Activated naive CD4-positive, alpha-beta T cell treated with anti-CD3 and anti-CD28 coated beads for 36 hours (primary cell): ENCODE measurements around the gene MITF. TPM values are rescaled to one million over a fixed set of nuclear protein-coding genes. Genes with fewer than 3 reads are reported as not detected.

Experiments used
- CTCF ChIA-PET: fragments of 350-600 bp; sonication (Branson Sonifier 250); formaldehyde crosslinking; loops from one replicate; lab custom pipeline; 2021; ENCODE audit warnings: antibody characterized with exemption; lab: Charles Lee
- DNase-seq: peaks from one replicate; pipeline ENCODE4 v3.0.0-alpha.2; 2020
- H3K27ac Mint-ChIP-seq: one replicate; pipeline ENCODE4 v1.8.0; 2021; ENCODE audit warnings: mild to moderate bottlenecking, mixed read lengths
- H3K27me3 Mint-ChIP-seq: one replicate; pipeline ENCODE4 v1.8.0; 2021; ENCODE audit warnings: low read depth, mixed read lengths
- H3K36me3 Mint-ChIP-seq: one replicate; pipeline ENCODE4 v1.8.0; 2021; ENCODE audit warnings: low read depth, mixed read lengths
- H3K4me1 Mint-ChIP-seq: one replicate; pipeline ENCODE4 v1.8.0; 2021; ENCODE audit warnings: low read depth, mixed read lengths
- H3K4me3 Mint-ChIP-seq: one replicate; pipeline ENCODE4 v1.8.0; 2021; ENCODE audit warnings: mild to moderate bottlenecking, moderate library complexity, mixed read lengths
- H3K9me3 Mint-ChIP-seq: one replicate; pipeline ENCODE4 v1.8.0; 2021; ENCODE audit warnings: mixed read lengths
- intact Hi-C: fragments of 100-400 bp; cut with micrococcal nuclease; formaldehyde crosslinking; loops from one replicate; pipeline ENCODE4 v1.15.1; 2023
- total RNA-seq, 2 experiments: library from RNA; stranded (reverse); gene quantifications; one replicate each; pipeline ENCODE4 v1.2.3, GENCODE V29; 2021

MITF gene
- total RNA-seq, 2 experiments from 2014 or later, result not detected

GRCh38 chr3:69811452-69812401 lies 72.5 kb downstream of the MITF start:
- CTCF ChIA-PET, result no interaction called here
- Mint-ChIP-seq H3K4me1 (no peaks in the 10 kb centered on the region), H3K27ac (no peak overlapping the region), H3K36me3 (no peaks in the 10 kb centered on the region), H3K27me3 (peaks cover 2% of the 10 kb centered on the region), H3K9me3 (no peaks in the 10 kb centered on the region), H3K4me3 (no peak overlapping the region)
- intact Hi-C loops, result no loop called here
- no peak for DNase-seq

- CTCF ChIA-PET, result no interaction called here
- DNase-seq, result no peak
- H3K9me3 Mint-ChIP-seq, result no peaks in the 10 kb centered on the region
- intact Hi-C loops, result no loop called here
- H3K27me3 Mint-ChIP-seq, result peaks cover 2% of the 10 kb centered on the region
- no peak overlapping the region for H3K4me3 Mint-ChIP-seq
- no peak overlapping the region for H3K27ac Mint-ChIP-seq
- no peaks in the 10 kb centered on the region for H3K36me3 Mint-ChIP-seq
- H3K4me1 Mint-ChIP-seq, result no peaks in the 10 kb centered on the region
These were observed 76.7 kb downstream of the MITF start for GRCh38 chr3:69815970-69816369.

- Mint-ChIP-seq H3K4me1 (no peaks in the 10 kb centered on the region), H3K27ac (no peak overlapping the region), H3K27me3 (peaks cover 2% of the 10 kb centered on the region), H3K4me3 (no peak overlapping the region), H3K36me3 (no peaks in the 10 kb centered on the region), H3K9me3 (no peaks in the 10 kb centered on the region)
- CTCF ChIA-PET, result no interaction called here
- intact Hi-C loops, result no loop called here
- no peak for DNase-seq
These were observed 78.7 kb downstream of the MITF start for GRCh38 chr3:69817988-69818387.

GRCh38 chr3:69819282-69819681 lies 80.0 kb downstream of the MITF start:
- Mint-ChIP-seq H3K4me3 (no peak overlapping the region), H3K27ac (no peak overlapping the region), H3K36me3 (no peaks in the 10 kb centered on the region), H3K9me3 (no peaks in the 10 kb centered on the region), H3K27me3 (peaks cover 2% of the 10 kb centered on the region), H3K4me1 (no peaks in the 10 kb centered on the region)
- CTCF ChIA-PET, result no interaction called here
- DNase-seq, result no peak
- intact Hi-C loops, result no loop called here

- no peak overlapping the region for H3K27ac Mint-ChIP-seq
- H3K27me3 Mint-ChIP-seq, result peaks cover 2% of the 10 kb centered on the region
- DNase-seq, result no peak
- no peaks in the 10 kb centered on the region for H3K36me3 Mint-ChIP-seq
- intact Hi-C loops, result no loop called here
- CTCF ChIA-PET, result no interaction called here
- no peak overlapping the region for H3K4me3 Mint-ChIP-seq
- H3K4me1 Mint-ChIP-seq, result no peaks in the 10 kb centered on the region
- no peaks in the 10 kb centered on the region for H3K9me3 Mint-ChIP-seq
These were observed 81.9 kb downstream of the MITF start for GRCh38 chr3:69821133-69821532.

- DNase-seq, result no peak
- Mint-ChIP-seq H3K36me3 (no peaks in the 10 kb centered on the region), H3K4me3 (no peak overlapping the region), H3K27ac (no peak overlapping the region), H3K4me1 (no peaks in the 10 kb centered on the region), H3K27me3 (no peaks in the 10 kb centered on the region), H3K9me3 (no peaks in the 10 kb centered on the region)
- CTCF ChIA-PET, result no interaction called here
- intact Hi-C loops, result no loop called here
These were observed 84.5 kb downstream of the MITF start for GRCh38 chr3:69823743-69824142.

GRCh38 chr3:69825446-69825845 lies 86.2 kb downstream of the MITF start:
- H3K9me3 Mint-ChIP-seq, result no peaks in the 10 kb centered on the region
- no peaks in the 10 kb centered on the region for H3K4me1 Mint-ChIP-seq
- no peaks in the 10 kb centered on the region for H3K36me3 Mint-ChIP-seq
- no peak overlapping the region for H3K27ac Mint-ChIP-seq
- no peaks in the 10 kb centered on the region for H3K27me3 Mint-ChIP-seq
- H3K4me3 Mint-ChIP-seq, result no peak overlapping the region
- DNase-seq, result no peak
- CTCF ChIA-PET, result no interaction called here
- intact Hi-C loops, result no loop called here

GRCh38 chr3:69827127-69827526 lies 87.9 kb downstream of the MITF start:
- Mint-ChIP-seq H3K9me3 (peaks cover 3% of the 10 kb centered on the region), H3K27ac (no peak overlapping the region), H3K4me3 (no peak overlapping the region), H3K36me3 (no peaks in the 10 kb centered on the region), H3K4me1 (no peaks in the 10 kb centered on the region), H3K27me3 (no peaks in the 10 kb centered on the region)
- DNase-seq, result no peak
- intact Hi-C loops, result no loop called here
- CTCF ChIA-PET, result no interaction called here

- no peaks in the 10 kb centered on the region for H3K4me1 Mint-ChIP-seq
- CTCF ChIA-PET, result interaction anchor here (0.6 kb wide), 1 partner anchor 9 kb away, joined by 3 read pairs; no protein-coding TSS in a partner anchor
- DNase-seq, result no peak
- H3K27me3 Mint-ChIP-seq, result no peaks in the 10 kb centered on the region
- H3K27ac Mint-ChIP-seq, result no peak overlapping the region
- no peaks in the 10 kb centered on the region for H3K36me3 Mint-ChIP-seq
- intact Hi-C loops, result no loop called here
- H3K9me3 Mint-ChIP-seq, result peaks cover 8% of the 10 kb centered on the region
- no peak overlapping the region for H3K4me3 Mint-ChIP-seq
These were observed 89.6 kb downstream of the MITF start for GRCh38 chr3:69828817-69829216.

- CTCF ChIA-PET, result no interaction called here
- H3K27ac Mint-ChIP-seq, result no peak overlapping the region
- no peak for DNase-seq
- no peaks in the 10 kb centered on the region for H3K27me3 Mint-ChIP-seq
- no peaks in the 10 kb centered on the region for H3K4me1 Mint-ChIP-seq
- no peaks in the 10 kb centered on the region for H3K36me3 Mint-ChIP-seq
- intact Hi-C loops, result no loop called here
- peaks cover 10% of the 10 kb centered on the region for H3K9me3 Mint-ChIP-seq
- H3K4me3 Mint-ChIP-seq, result no peak overlapping the region
These were observed 90.9 kb downstream of the MITF start for GRCh38 chr3:69830147-69830546.

GRCh38 chr3:69831737-69832136 lies 92.5 kb downstream of the MITF start:
- CTCF ChIA-PET, result no interaction called here
- peaks cover 16% of the 10 kb centered on the region for H3K9me3 Mint-ChIP-seq
- H3K36me3 Mint-ChIP-seq, result no peaks in the 10 kb centered on the region
- intact Hi-C loops, result no loop called here
- H3K4me3 Mint-ChIP-seq, result no peak overlapping the region
- H3K27ac Mint-ChIP-seq, result no peak overlapping the region
- H3K4me1 Mint-ChIP-seq, result no peaks in the 10 kb centered on the region
- no peak for DNase-seq
- no peaks in the 10 kb centered on the region for H3K27me3 Mint-ChIP-seq

- H3K9me3 Mint-ChIP-seq, result peaks cover 16% of the 10 kb centered on the region
- H3K4me1 Mint-ChIP-seq, result no peaks in the 10 kb centered on the region
- CTCF ChIA-PET, result no interaction called here
- peaks cover under 1% of the 10 kb centered on the region for H3K27me3 Mint-ChIP-seq
- no peak for DNase-seq
- intact Hi-C loops, result no loop called here
- H3K36me3 Mint-ChIP-seq, result no peaks in the 10 kb centered on the region
- H3K4me3 Mint-ChIP-seq, result no peak overlapping the region
- no peak overlapping the region for H3K27ac Mint-ChIP-seq
These were observed 94.3 kb downstream of the MITF start for GRCh38 chr3:69833591-69833990.

- Mint-ChIP-seq H3K4me1 (no peaks in the 10 kb centered on the region), H3K27ac (no peak overlapping the region), H3K27me3 (peaks cover 9% of the 10 kb centered on the region), H3K36me3 (no peaks in the 10 kb centered on the region), H3K9me3 (peaks cover 12% of the 10 kb centered on the region), H3K4me3 (no peak overlapping the region)
- DNase-seq, result no peak
- intact Hi-C loops, result no loop called here
- CTCF ChIA-PET, result no interaction called here
These were observed 99.0 kb downstream of the MITF start for GRCh38 chr3:69838217-69838616.
